HG02588 (cell line): ENCODE measurements around the gene ZFHX3.
"Not testable (repeated sequence)": the region's sequence is repeated elsewhere in the genome, so short reads cannot be mapped to it uniquely, and the experiment has no call there.

ENCODE experiments used
- ATAC-seq: cut with Tn5 transposase; IDR thresholded peaks from one replicate; pipeline ENCODE4 v1.9.1; 2021; ENCODE audit warnings: mild to moderate bottlenecking, moderate library complexity; ENCODE audit not compliant: unreplicated experiment

ZFHX3 gene

GRCh38 chr16:73023752-73024570, 24.0 kb downstream of the ZFHX3 start:
- no peak for ATAC-seq

GRCh38 chr16:73023320-73023719, 24.6 kb downstream of the ZFHX3 start:
- ATAC-seq, result no peak

- no peak for ATAC-seq
These were observed 25.4 kb downstream of the ZFHX3 start for GRCh38 chr16:73022534-73022933.

- no peak for ATAC-seq
These were observed 25.9 kb downstream of the ZFHX3 start for GRCh38 chr16:73021866-73022495.

GRCh38 chr16:73020409-73020884, 27.5 kb downstream of the ZFHX3 start:
- no peak for ATAC-seq

- no peak for ATAC-seq
These were observed 28.2 kb downstream of the ZFHX3 start for GRCh38 chr16:73019457-73020362.

- ATAC-seq, result no peak
These were observed 29.0 kb downstream of the ZFHX3 start for GRCh38 chr16:73018821-73019456.

- ATAC-seq, result no peak
These were observed 30.6 kb downstream of the ZFHX3 start for GRCh38 chr16:73017321-73017720.

- ATAC-seq, result peak; percentile 31
These were observed 31.5 kb downstream of the ZFHX3 start for GRCh38 chr16:73016488-73016830.

- peak; percentile 82 for ATAC-seq
These were observed 32.1 kb downstream of the ZFHX3 start for GRCh38 chr16:73015612-73016487.

GRCh38 chr16:73014768-73015167, 33.2 kb downstream of the ZFHX3 start:
- no peak for ATAC-seq

GRCh38 chr16:73013974-73014373, 34.0 kb downstream of the ZFHX3 start:
- ATAC-seq, result no peak

- no peak for ATAC-seq
These were observed 35.6 kb downstream of the ZFHX3 start for GRCh38 chr16:73012341-73012740.

- ATAC-seq, result no peak
These were observed 36.0 kb downstream of the ZFHX3 start for GRCh38 chr16:73011926-73012325.

GRCh38 chr16:73010150-73010676, 37.7 kb downstream of the ZFHX3 start:
- no peak for ATAC-seq

- not testable (repeated sequence) for ATAC-seq
These were observed 38.2 kb downstream of the ZFHX3 start for GRCh38 chr16:73009710-73010109.

GRCh38 chr16:73006026-73006425, 41.9 kb downstream of the ZFHX3 start:
- no peak for ATAC-seq

- ATAC-seq, result no peak
These were observed 45.1 kb downstream of the ZFHX3 start for GRCh38 chr16:73002866-73003265.

GRCh38 chr16:73000907-73001521, 46.9 kb downstream of the ZFHX3 start:
- no peak for ATAC-seq
